ENCODE data around the gene GNPDA2. TPM values are rescaled to one million over a fixed set of nuclear protein-coding genes. Genes with fewer than 3 reads are reported as not detected.

Gene GNPDA2
- total RNA-seq, 1 experiment from 2014 or later = 16.8 TPM

DNA sequence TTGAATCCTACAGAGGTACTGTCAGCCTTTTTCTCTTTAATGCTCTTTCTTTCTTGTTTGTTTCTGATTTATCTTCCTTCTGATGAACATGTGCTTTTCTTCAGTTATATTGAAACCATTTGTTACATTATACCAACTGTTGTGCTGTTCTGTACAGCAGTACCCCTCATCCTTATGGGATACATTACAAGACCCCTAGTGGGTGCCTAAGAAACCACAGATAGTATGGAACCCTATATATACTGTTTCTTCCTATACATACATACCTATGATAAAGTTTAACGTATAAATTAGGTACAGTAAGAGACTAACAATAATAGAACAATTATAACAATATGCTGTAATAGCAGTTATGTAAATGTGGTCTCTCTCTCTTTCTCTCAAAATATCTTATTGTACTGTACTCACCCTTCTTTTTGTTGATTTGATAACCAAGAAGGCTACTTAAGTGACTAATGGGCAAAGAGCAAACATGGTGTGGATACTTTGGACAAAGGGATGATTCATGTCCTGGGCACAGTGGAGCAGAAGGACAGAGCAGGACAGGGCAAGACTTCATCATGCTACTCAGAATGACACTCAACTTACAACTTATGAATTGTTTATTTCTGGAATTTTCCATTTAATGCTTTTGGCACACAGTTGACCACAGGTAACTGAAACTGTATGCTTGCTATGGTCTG is 64.3 kb downstream of the GNPDA2 start:
- ChIA-PET CTCF (no interaction called here), POLR2A (interaction anchor here (3.1 kb wide), 1 partner anchor 16 kb away, joined by 9 read pairs; the partner anchor contains the start of gene GUF1)
- DNase-seq (ENCODE audit: unreplicated experiment) = peak; percentile 16
- peaks cover 13% of the 10 kb centered on the region for H3K4me1 Mint-ChIP-seq (ENCODE audit: insufficient read depth, unreplicated experiment)
- intact Hi-C loops (cut with micrococcal nuclease) = no loop called here
- no peak overlapping the region for H3K27ac Mint-ChIP-seq (ENCODE audit: low read depth, unreplicated experiment)
- H3K4me3 Mint-ChIP-seq (ENCODE audit: unreplicated experiment) = no peak overlapping the region
- H3K27me3 Mint-ChIP-seq (ENCODE audit: insufficient read depth, unreplicated experiment) = no peaks in the 10 kb centered on the region
- H3K9me3 Mint-ChIP-seq (ENCODE audit: unreplicated experiment) = no peaks in the 10 kb centered on the region
- no TSS peak for BruUV-seq (replicated peaks)
- H3K36me3 Mint-ChIP-seq (ENCODE audit: insufficient read depth, unreplicated experiment) = peaks cover 7% of the 10 kb centered on the region
- TF ChIP-seq, protein P1, sequence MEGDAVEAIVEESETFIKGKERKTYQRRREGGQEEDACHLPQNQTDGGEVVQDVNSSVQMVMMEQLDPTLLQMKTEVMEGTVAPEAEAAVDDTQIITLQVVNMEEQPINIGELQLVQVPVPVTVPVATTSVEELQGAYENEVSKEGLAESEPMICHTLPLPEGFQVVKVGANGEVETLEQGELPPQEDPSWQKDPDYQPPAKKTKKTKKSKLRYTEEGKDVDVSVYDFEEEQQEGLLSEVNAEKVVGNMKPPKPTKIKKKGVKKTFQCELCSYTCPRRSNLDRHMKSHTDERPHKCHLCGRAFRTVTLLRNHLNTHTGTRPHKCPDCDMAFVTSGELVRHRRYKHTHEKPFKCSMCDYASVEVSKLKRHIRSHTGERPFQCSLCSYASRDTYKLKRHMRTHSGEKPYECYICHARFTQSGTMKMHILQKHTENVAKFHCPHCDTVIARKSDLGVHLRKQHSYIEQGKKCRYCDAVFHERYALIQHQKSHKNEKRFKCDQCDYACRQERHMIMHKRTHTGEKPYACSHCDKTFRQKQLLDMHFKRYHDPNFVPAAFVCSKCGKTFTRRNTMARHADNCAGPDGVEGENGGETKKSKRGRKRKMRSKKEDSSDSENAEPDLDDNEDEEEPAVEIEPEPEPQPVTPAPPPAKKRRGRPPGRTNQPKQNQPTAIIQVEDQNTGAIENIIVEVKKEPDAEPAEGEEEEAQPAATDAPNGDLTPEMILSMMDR (IDR thresholded peaks at IDR 0.05; ENCODE audit: unreplicated experiment) = no peak

DNA sequence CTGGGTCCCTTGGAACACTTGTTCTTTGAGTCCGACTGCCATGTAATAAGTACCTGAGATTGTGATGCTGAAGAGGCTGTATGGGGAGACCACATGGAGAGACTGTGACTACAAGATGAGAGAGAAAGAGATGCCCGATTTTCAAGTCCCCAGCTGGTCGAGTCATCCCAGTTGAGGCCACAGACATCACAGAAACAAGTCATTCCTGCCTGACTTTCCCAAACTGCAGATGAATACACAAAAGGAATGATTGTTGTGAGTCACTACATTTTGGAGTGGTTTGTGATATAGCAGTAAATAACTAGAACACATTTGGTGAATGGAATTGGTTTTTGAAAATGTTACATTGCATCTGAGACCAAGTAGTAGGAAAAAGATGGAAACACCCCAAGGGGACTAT is 66.0 kb downstream of the GNPDA2 start:
- DNase-seq (ENCODE audit: unreplicated experiment) = no peak
- ChIA-PET POLR2A (interaction anchor here (0.5 to 1.2 kb wide), 2 partner anchors 18 to 1515 kb away, joined by 3 read pairs; partner anchors contain the start of gene GUF1), CTCF (interaction anchor here (0.9 kb wide), 1 partner anchor 17 kb away, joined by 4 read pairs; the partner anchor contains the start of gene GUF1)
- Mint-ChIP-seq H3K4me1 (ENCODE audit: insufficient read depth, unreplicated experiment) (peaks cover 13% of the 10 kb centered on the region), H3K27ac (ENCODE audit: low read depth, unreplicated experiment) (no peak overlapping the region), H3K36me3 (ENCODE audit: insufficient read depth, unreplicated experiment) (no peaks in the 10 kb centered on the region), H3K9me3 (ENCODE audit: unreplicated experiment) (no peaks in the 10 kb centered on the region), H3K27me3 (ENCODE audit: insufficient read depth, unreplicated experiment) (no peaks in the 10 kb centered on the region), H3K4me3 (ENCODE audit: unreplicated experiment) (no peak overlapping the region)
- no TSS peak for BruUV-seq (replicated peaks)
- TF ChIP-seq, protein P1 (IDR thresholded peaks at IDR 0.05; ENCODE audit: unreplicated experiment) = no peak
- intact Hi-C loops (cut with micrococcal nuclease) = no loop called here

DNA sequence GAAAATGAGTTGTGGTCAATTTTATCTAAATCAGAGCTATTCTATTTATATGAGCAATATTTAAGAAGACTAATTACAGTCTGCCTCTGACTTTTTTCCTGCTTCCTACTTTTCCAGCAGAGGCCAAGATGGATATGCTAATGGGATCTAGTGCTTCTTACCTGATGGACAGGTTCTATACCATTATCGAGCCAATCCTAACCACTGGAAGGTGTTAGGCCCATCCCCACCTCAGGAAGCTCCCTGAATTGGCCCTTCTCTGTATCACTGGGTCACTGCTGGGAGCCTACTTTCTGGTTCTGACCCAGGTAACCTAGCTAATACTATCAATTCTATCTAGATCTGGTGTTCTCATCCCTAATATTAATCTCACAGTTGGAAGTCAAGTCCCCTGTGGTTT is 74.4 kb downstream of the GNPDA2 start:
- BruUV-seq (replicated peaks) = no TSS peak
- Mint-ChIP-seq H3K27me3 (ENCODE audit: insufficient read depth, unreplicated experiment) (no peaks in the 10 kb centered on the region), H3K4me3 (ENCODE audit: unreplicated experiment) (no peak overlapping the region)

More for the DNA sequence above, 74.4 kb downstream of the GNPDA2 start:
- Mint-ChIP-seq H3K27ac (ENCODE audit: low read depth, unreplicated experiment) (no peak overlapping the region), H3K4me1 (ENCODE audit: insufficient read depth, unreplicated experiment) (no peaks in the 10 kb centered on the region), H3K36me3 (ENCODE audit: insufficient read depth, unreplicated experiment) (no peaks in the 10 kb centered on the region), H3K9me3 (ENCODE audit: unreplicated experiment) (no peaks in the 10 kb centered on the region)
- intact Hi-C loops (cut with micrococcal nuclease) = no loop called here
- DNase-seq (ENCODE audit: unreplicated experiment) = no peak
- ChIA-PET POLR2A (no interaction called here), CTCF (no interaction called here)
- TF ChIP-seq, protein P1 (IDR thresholded peaks at IDR 0.05; ENCODE audit: unreplicated experiment) = no peak

Other genes starting within 250 kb of the GNPDA2 start
- gene YIPF7, start 74.9 kb downstream of the GNPDA2 start, total RNA-seq (2022) = 0.49 TPM in 1 of 2 replicates, not detected in the other
- gene GUF1, start 48.1 kb downstream of the GNPDA2 start, total RNA-seq (2022) = 50.2 and 51.7 TPM in 2 replicates